ENCODE measurements around the gene DNMT3B.
A peak's percentile ranks its signal among the peaks of the same experiment; 100 is the strongest.

Gene DNMT3B

GRCh38 chr20:32786059-32786760, 24.0 kb downstream of the DNMT3B start:
- no peak overlapping the region for H3K4me3 ChIP-seq (ENCODE audit: low read depth, low read length)
- TF ChIP-seq CTCF (IDR thresholded peaks at IDR 0.05; ENCODE audit: low read depth, low read length, missing control alignments), result no peak
- no peak for DNase-seq (ENCODE audit: low read depth)

- no peak for TF ChIP-seq CTCF (IDR thresholded peaks at IDR 0.05; ENCODE audit: low read depth, low read length, missing control alignments)
- H3K4me3 ChIP-seq (ENCODE audit: low read depth, low read length), result no peak overlapping the region
- DNase-seq (ENCODE audit: low read depth), result no peak
These were observed 25.0 kb downstream of the DNMT3B start for GRCh38 chr20:32787168-32787567.

- no peak overlapping the region for H3K4me3 ChIP-seq (ENCODE audit: low read depth, low read length)
- peak; percentile 22 for DNase-seq (ENCODE audit: low read depth)
- peak; percentile 100 for TF ChIP-seq CTCF (IDR thresholded peaks at IDR 0.05; ENCODE audit: low read depth, low read length, missing control alignments)
These were observed 27.9 kb downstream of the DNMT3B start for GRCh38 chr20:32789896-32790750.

- no peak for DNase-seq (ENCODE audit: low read depth)
- no peak for TF ChIP-seq CTCF (IDR thresholded peaks at IDR 0.05; ENCODE audit: low read depth, low read length, missing control alignments)
- no peak overlapping the region for H3K4me3 ChIP-seq (ENCODE audit: low read depth, low read length)
These were observed 28.5 kb downstream of the DNMT3B start for GRCh38 chr20:32790751-32791057.

- DNase-seq (ENCODE audit: low read depth), result peak; percentile 8
- no peak overlapping the region for H3K4me3 ChIP-seq (ENCODE audit: low read depth, low read length)
These were observed 30.1 kb downstream of the DNMT3B start for GRCh38 chr20:32792316-32792715.

GRCh38 chr20:32792731-32793458, 30.7 kb downstream of the DNMT3B start:
- no peak overlapping the region for H3K4me3 ChIP-seq (ENCODE audit: low read depth, low read length)
- no peak for DNase-seq (ENCODE audit: low read depth)
- TF ChIP-seq CTCF (IDR thresholded peaks at IDR 0.05; ENCODE audit: low read depth, low read length, missing control alignments), result no peak

More at GRCh38 chr20:32792316-32792715, 30.1 kb downstream of the DNMT3B start:
- TF ChIP-seq CTCF (IDR thresholded peaks at IDR 0.05; ENCODE audit: low read depth, low read length, missing control alignments), result no peak

All from GM12864 (cell line).